Fibroblast of skin of abdomen (primary cell): ENCODE data around the gene ZNRF2.
"Not testable (repeated sequence)": the region's sequence is repeated elsewhere in the genome, so short reads cannot be mapped to it uniquely, and the experiment has no call there.

Experiments
- DNase-seq: peaks from one replicate; pipeline ENCODE4 v3.0.0-alpha.2; 2013

Gene ZNRF2

GRCh38 chr7:30263090-30263710 lies 21.2 kb upstream of the ZNRF2 start:
- DNase-seq, result no peak

GRCh38 chr7:30264052-30264451 lies 20.3 kb upstream of the ZNRF2 start:
- no peak for DNase-seq

- DNase-seq, result not testable (repeated sequence)
These were observed 19.2 kb upstream of the ZNRF2 start for GRCh38 chr7:30265189-30265588.

- DNase-seq, result no peak
These were observed 17.7 kb upstream of the ZNRF2 start for GRCh38 chr7:30266686-30267085.

- no peak for DNase-seq
These were observed 15.8 kb upstream of the ZNRF2 start for GRCh38 chr7:30268586-30268985.

GRCh38 chr7:30269490-30269889 lies 14.9 kb upstream of the ZNRF2 start:
- DNase-seq, result no peak

GRCh38 chr7:30270921-30271320 lies 13.5 kb upstream of the ZNRF2 start:
- no peak for DNase-seq

- no peak for DNase-seq
These were observed 12.3 kb upstream of the ZNRF2 start for GRCh38 chr7:30272126-30272525.

- DNase-seq, result no peak
These were observed 10.8 kb upstream of the ZNRF2 start for GRCh38 chr7:30273552-30273951.

- DNase-seq, result no peak
These were observed 9.8 kb upstream of the ZNRF2 start for GRCh38 chr7:30274641-30275040.

GRCh38 chr7:30276203-30276900 lies 8.0 kb upstream of the ZNRF2 start:
- DNase-seq, result peak; percentile 57

GRCh38 chr7:30278376-30278775 lies 6.0 kb upstream of the ZNRF2 start:
- DNase-seq, result no peak

- DNase-seq, result peak; percentile 16
These were observed 5.3 kb upstream of the ZNRF2 start for GRCh38 chr7:30278849-30279652.

GRCh38 chr7:30279653-30279904 lies 4.8 kb upstream of the ZNRF2 start:
- no peak for DNase-seq

- DNase-seq, result no peak
These were observed 3.8 kb upstream of the ZNRF2 start for GRCh38 chr7:30280631-30281030.

GRCh38 chr7:30281263-30281662 lies 3.1 kb upstream of the ZNRF2 start:
- DNase-seq, result no peak

GRCh38 chr7:30281791-30282190 lies 2.6 kb upstream of the ZNRF2 start:
- DNase-seq, result no peak

GRCh38 chr7:30282735-30283134 lies 1.7 kb upstream of the ZNRF2 start:
- DNase-seq, result no peak

GRCh38 chr7:30285067-30285535 lies 704 bp downstream of the ZNRF2 start:
- DNase-seq, result no peak

GRCh38 chr7:30285536-30286284 lies 1.3 kb downstream of the ZNRF2 start:
- peak; percentile 26 for DNase-seq

- DNase-seq, result no peak
These were observed 2.4 kb downstream of the ZNRF2 start for GRCh38 chr7:30286749-30287148.

- DNase-seq, result not testable (repeated sequence)
These were observed 3.2 kb downstream of the ZNRF2 start for GRCh38 chr7:30287625-30288024.

- not testable (repeated sequence) for DNase-seq
These were observed 5.2 kb downstream of the ZNRF2 start for GRCh38 chr7:30289634-30290033.
